HepG2 (cell line): Measurements from ENCODE around the gene ATP2A3. TPM values are rescaled to one million over a fixed set of nuclear protein-coding genes. Genes with fewer than 3 reads are reported as not detected.
A peak's percentile ranks its signal among the peaks of the same experiment; 100 is the strongest.

ENCODE experiments used
- ATRX ChIP-seq: sonication (generic); formaldehyde crosslinking; IDR thresholded peaks from 2 replicates; pipeline ENCODE4 v1.4.0; 2020; ENCODE audit warnings: missing genetic modification reagents, borderline replicate concordance
- BRD4 ChIP-seq: sonication (generic); formaldehyde crosslinking; IDR thresholded peaks from 2 replicates; pipeline ENCODE4 v1.4.0; 2020; ENCODE audit warnings: missing genetic modification reagents
- ELF3 ChIP-seq: IDR thresholded peaks from 2 replicates; pipeline ENCODE4 v1.6.1; 2016; ENCODE audit warnings: missing genetic modification reagents, missing compliant biosample characterization
- EP300 ChIP-seq, 3 experiments: sonication (generic) in 1 of 3; formaldehyde crosslinking in 1 of 3; IDR thresholded peaks; 2 replicates each; pipeline versions ENCODE4 v1.5.1 to v1.6.1; 2011 to 2020; ENCODE audit warnings: low read depth in 2 of 3, low read length in 2 of 3, borderline replicate concordance in 1 of 3, improper control_type of control experiment in 1 of 3, mild to moderate bottlenecking in 1 of 3, missing genetic modification reagents in 1 of 3, moderate library complexity in 1 of 3
- ERF ChIP-seq: IDR thresholded peaks from 2 replicates; pipeline ENCODE4 v1.6.1; 2018; ENCODE audit warnings: missing biosample characterization, missing genetic modification reagents
- HDAC6 ChIP-seq: fragments of 200-600 bp; sonication (generic); IDR thresholded peaks from 2 replicates; pipeline ENCODE4 v1.7.0; 2017; ENCODE audit warnings: mild to moderate bottlenecking, antibody characterized with exemption, low read length, low read depth
- HHEX ChIP-seq: IDR thresholded peaks from 2 replicates; pipeline ENCODE4 v1.6.1; 2016; ENCODE audit warnings: control low read depth
- HIVEP1 ChIP-seq: sonication (generic); formaldehyde crosslinking; IDR thresholded peaks from 2 replicates; pipeline ENCODE4 v1.4.0; 2020; ENCODE audit warnings: mild to moderate bottlenecking, missing genetic modification reagents
- KLF6 ChIP-seq: IDR thresholded peaks from 2 replicates; pipeline ENCODE4 v1.8.0; 2016; ENCODE audit warnings: missing biosample characterization, missing genetic modification reagents
- MAZ ChIP-seq, 2 experiments: sonication (generic) in 1 of 2; formaldehyde crosslinking in 1 of 2; IDR thresholded peaks; 2 replicates each; pipeline versions ENCODE4 v1.5.0 to v1.6.1; 2012 to 2020; ENCODE audit warnings: low read depth in 2 of 2, mild to moderate bottlenecking in 2 of 2, borderline replicate concordance in 1 of 2, improper control_type of control experiment in 1 of 2, low read length in 1 of 2, missing genetic modification reagents in 1 of 2, moderate library complexity in 1 of 2
- MED1 ChIP-seq: sonication (generic); formaldehyde crosslinking; IDR thresholded peaks from 2 replicates; pipeline ENCODE4 v1.4.0; 2020; ENCODE audit warnings: missing genetic modification reagents
- MIER3 ChIP-seq: IDR thresholded peaks from 2 replicates; pipeline ENCODE4 v1.6.1; 2016; ENCODE audit warnings: missing compliant biosample characterization, borderline replicate concordance
- NONO ChIP-seq, 2 experiments: fragments of 450-650 bp in 1 of 2; sonication (generic) in 1 of 2; formaldehyde crosslinking in 1 of 2; IDR thresholded peaks in 1 of 2; conservative IDR thresholded peaks in 1 of 2; 2 replicates each; pipeline versions ENCODE4 v1.6.1 to v1.8.0; 2017 to 2022; ENCODE audit warnings: mild to moderate bottlenecking in 1 of 2, missing genetic modification reagents in 1 of 2, moderate library complexity in 1 of 2
- RXRB ChIP-seq: IDR thresholded peaks from 2 replicates; pipeline ENCODE4 v1.6.1; 2016; ENCODE audit warnings: borderline replicate concordance, missing genetic modification reagents, missing compliant biosample characterization
- ZNF230 ChIP-seq: sonication (generic); formaldehyde crosslinking; IDR thresholded peaks from 2 replicates; pipeline ENCODE4 v1.4.0; 2020; ENCODE audit warnings: mild to moderate bottlenecking, missing genetic modification reagents
- ZNF33B ChIP-seq: sonication (generic); formaldehyde crosslinking; IDR thresholded peaks from 2 replicates; pipeline ENCODE4 v1.5.1; 2020; ENCODE audit warnings: mild to moderate bottlenecking, missing genetic modification reagents
- ZNF430 ChIP-seq: sonication (generic); formaldehyde crosslinking; IDR thresholded peaks from 2 replicates; pipeline ENCODE4 v1.9.0; 2021; ENCODE audit warnings: mild to moderate bottlenecking, missing genetic modification reagents
- ZNF431 ChIP-seq: sonication (generic); formaldehyde crosslinking; IDR thresholded peaks from 2 replicates; pipeline ENCODE4 v1.9.0; 2022; ENCODE audit warnings: missing genetic modification reagents, low read depth, mild to moderate bottlenecking, borderline replicate concordance
- ZSCAN20 ChIP-seq: sonication (generic); formaldehyde crosslinking; IDR thresholded peaks from 2 replicates; pipeline ENCODE4 v1.4.0; 2020; ENCODE audit warnings: missing genetic modification reagents, mild to moderate bottlenecking, borderline replicate concordance
- polyA plus RNA-seq, 8 experiments: library from polyadenylated mRNA; depleted of rRNA in 3 of 8; stranded (reverse) in 7 of 8; unstranded in 1 of 8; fragments of >200 nt; fragmentation: Illumina TruSeq in 4 of 8; extraction: Trizol in 4 of 8; gene quantifications; 2 replicates each; pipeline versions ENCODE4 v1.2.1 to v1.2.3, GENCODE V29; 2011 to 2016; ENCODE audit warnings: low read depth in 4 of 8, missing spikeins in 1 of 8, mixed read lengths in 1 of 8; ENCODE audit not compliant: insufficient read depth in 1 of 8
- total RNA-seq, 5 experiments: library from RNA; depleted of rRNA; stranded (reverse); fragments of >200 nt; fragmentation: Illumina TruSeq; extraction: Trizol; gene quantifications; 2 replicates each; pipeline ENCODE4 v1.2.3, GENCODE V29; 2016; ENCODE audit warnings: low read depth in 1 of 5
- TF ChIP-seq, protein P1 (sequence below): IDR thresholded peaks from 2 replicates; pipeline ENCODE4 v1.6.1; 2012; ENCODE audit warnings: inconsistent platforms
- TF ChIP-seq, protein P2 (sequence below), 2 experiments: IDR thresholded peaks; 2 replicates each; pipeline ENCODE4 v1.6.1; 2011 to 2012; ENCODE audit warnings: low read length in 2 of 2, borderline replicate concordance in 1 of 2, low read depth in 1 of 2, mild to moderate bottlenecking in 1 of 2, moderate library complexity in 1 of 2

Gene ATP2A3
- total and polyA plus RNA-seq, 2 of the 13 experiments (the other 11 are each of a cell fraction or from before 2014, with no cell fraction given): 0.07 TPM; not detected in 1

DNA sequence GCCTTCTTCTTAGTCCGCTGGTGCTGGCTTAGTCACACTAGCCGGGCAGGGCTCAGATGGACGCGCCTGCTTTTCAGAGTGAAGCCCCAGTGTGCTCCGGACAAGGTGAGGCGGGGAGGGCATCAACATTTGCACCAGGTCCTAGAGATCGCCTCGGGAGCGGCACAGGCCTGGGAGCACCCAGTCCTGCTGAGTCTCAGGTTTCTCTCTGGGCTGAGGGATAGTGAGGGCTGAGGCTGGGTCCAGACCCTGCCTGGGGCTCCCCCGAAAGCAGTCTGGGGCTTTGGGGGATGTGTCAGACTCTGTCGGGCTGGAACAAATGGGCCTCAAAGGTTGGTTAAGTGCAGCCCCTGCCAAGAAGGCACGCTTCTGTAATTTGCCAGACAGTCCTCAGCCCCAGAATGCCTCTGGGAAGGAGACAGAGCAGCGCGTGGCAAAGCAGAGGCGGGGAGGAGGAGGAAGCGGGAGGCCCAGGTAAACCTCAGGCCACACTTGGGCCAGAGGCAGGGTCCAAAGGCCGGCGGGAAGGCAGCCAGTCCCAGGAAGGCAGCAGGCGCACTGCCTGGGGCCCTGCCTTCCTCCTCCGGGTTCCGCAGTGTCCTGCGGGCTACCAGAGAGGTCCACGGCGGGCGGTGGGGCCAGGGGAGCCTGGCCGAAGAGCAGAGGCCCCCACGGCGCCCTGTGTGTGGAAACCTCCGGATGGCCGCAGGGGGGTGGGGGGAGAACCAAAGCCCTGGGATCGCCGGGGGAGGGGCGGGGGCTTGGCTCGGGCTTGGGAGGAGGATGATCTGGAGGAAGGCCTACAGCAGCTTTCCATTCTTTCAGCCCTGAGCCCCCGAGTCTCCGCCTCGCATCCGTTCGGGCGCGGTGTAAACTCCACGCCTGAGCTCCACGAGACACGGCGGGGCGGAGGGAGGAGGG is 39.5 kb upstream of the ATP2A3 start (continued):
- TF ChIP-seq ERF (CRISPR knock-in tag): peak; percentile 86
- TF ChIP-seq, protein P1, sequence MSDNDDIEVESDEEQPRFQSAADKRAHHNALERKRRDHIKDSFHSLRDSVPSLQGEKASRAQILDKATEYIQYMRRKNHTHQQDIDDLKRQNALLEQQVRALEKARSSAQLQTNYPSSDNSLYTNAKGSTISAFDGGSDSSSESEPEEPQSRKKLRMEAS: peak; percentile 95
- 0 out of 2 replicates have a peak, but pooled peaks have one; percentile 23 for TF ChIP-seq ZNF431 (CRISPR knock-in tag)
- no peak for TF ChIP-seq NONO (IDR thresholded peaks at IDR 0.05)
- peak; percentile 18 for TF ChIP-seq NONO (CRISPR knock-in tag; conservative IDR thresholded peaks at IDR 0.05)
- TF ChIP-seq ZSCAN20 (CRISPR knock-in tag): no peak
- TF ChIP-seq ZNF230: 0 out of 2 replicates have a peak, but pooled peaks have one; percentile 55
- peak; percentile 38; the same call in 1 of the 2 replicates for TF ChIP-seq ZNF430
- peak; percentile 52; the same call in 1 of the 2 replicates for TF ChIP-seq RXRB (CRISPR knock-in tag)
- peak; percentile 27; the same call in 1 of the 2 replicates for TF ChIP-seq MIER3 (CRISPR knock-in tag)
- peak; percentile 92 for TF ChIP-seq ELF3
- 0 out of 2 replicates have a peak, but pooled peaks have one; percentile 69 for TF ChIP-seq KLF6 (CRISPR knock-in tag)
- TF ChIP-seq, protein P2, sequence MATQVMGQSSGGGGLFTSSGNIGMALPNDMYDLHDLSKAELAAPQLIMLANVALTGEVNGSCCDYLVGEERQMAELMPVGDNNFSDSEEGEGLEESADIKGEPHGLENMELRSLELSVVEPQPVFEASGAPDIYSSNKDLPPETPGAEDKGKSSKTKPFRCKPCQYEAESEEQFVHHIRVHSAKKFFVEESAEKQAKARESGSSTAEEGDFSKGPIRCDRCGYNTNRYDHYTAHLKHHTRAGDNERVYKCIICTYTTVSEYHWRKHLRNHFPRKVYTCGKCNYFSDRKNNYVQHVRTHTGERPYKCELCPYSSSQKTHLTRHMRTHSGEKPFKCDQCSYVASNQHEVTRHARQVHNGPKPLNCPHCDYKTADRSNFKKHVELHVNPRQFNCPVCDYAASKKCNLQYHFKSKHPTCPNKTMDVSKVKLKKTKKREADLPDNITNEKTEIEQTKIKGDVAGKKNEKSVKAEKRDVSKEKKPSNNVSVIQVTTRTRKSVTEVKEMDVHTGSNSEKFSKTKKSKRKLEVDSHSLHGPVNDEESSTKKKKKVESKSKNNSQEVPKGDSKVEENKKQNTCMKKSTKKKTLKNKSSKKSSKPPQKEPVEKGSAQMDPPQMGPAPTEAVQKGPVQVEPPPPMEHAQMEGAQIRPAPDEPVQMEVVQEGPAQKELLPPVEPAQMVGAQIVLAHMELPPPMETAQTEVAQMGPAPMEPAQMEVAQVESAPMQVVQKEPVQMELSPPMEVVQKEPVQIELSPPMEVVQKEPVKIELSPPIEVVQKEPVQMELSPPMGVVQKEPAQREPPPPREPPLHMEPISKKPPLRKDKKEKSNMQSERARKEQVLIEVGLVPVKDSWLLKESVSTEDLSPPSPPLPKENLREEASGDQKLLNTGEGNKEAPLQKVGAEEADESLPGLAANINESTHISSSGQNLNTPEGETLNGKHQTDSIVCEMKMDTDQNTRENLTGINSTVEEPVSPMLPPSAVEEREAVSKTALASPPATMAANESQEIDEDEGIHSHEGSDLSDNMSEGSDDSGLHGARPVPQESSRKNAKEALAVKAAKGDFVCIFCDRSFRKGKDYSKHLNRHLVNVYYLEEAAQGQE (IDR thresholded peaks at IDR 0.05; ENCODE audit: borderline replicate concordance in 1 of 2, low read depth in 1 of 2, low read length in 2 of 2): 0 out of 4 replicates have a peak, but pooled peaks of 1 of the 2 experiments have one; percentile 10
- TF ChIP-seq HIVEP1 (CRISPR knock-in tag): peak; percentile 61
- no peak for TF ChIP-seq HDAC6
- TF ChIP-seq BRD4 (CRISPR knock-in tag): peak; percentile 46
- TF ChIP-seq MAZ (IDR thresholded peaks at IDR 0.05; ENCODE audit: borderline replicate concordance, low read depth, low read length): 0 out of 2 replicates have a peak, but pooled peaks have one; percentile 14
- no peak; the same call in 1 of the 2 replicates for TF ChIP-seq MAZ (CRISPR knock-in tag; IDR thresholded peaks at IDR 0.05; ENCODE audit: low read depth)
- TF ChIP-seq EP300 (IDR thresholded peaks at IDR 0.05; ENCODE audit: low read depth in 2 of 2, low read length in 2 of 2): peak in 1 of 2 experiments; percentile 53; a peak in 1 of 4 replicates
- TF ChIP-seq EP300 (CRISPR knock-in tag; IDR thresholded peaks at IDR 0.05; ENCODE audit: borderline replicate concordance): peak; percentile 72
- TF ChIP-seq ATRX (CRISPR knock-in tag): no peak
- peak; percentile 53; the same call in 1 of the 2 replicates for TF ChIP-seq MED1
- no peak for TF ChIP-seq HHEX (CRISPR knock-in tag)
- TF ChIP-seq ZNF33B (CRISPR knock-in tag): 0 out of 2 replicates have a peak, but pooled peaks have one; percentile 45
